GM12892 (cell line): Measurements from ENCODE around the gene PDIA6.

Experiments used
- POLR2AphosphoS5 ChIP-seq: IDR thresholded peaks from 2 replicates; pipeline ENCODE4 v1.6.1; 2011; ENCODE audit warnings: low read depth, low read length, control low read depth
- TAF1 ChIP-seq: IDR thresholded peaks from 2 replicates; pipeline ENCODE4 v1.6.1; 2011; ENCODE audit warnings: low read depth, mild to moderate bottlenecking, control low read depth, low read length, borderline replicate concordance

- no peak for TF ChIP-seq POLR2AphosphoS5
- TF ChIP-seq TAF1, result no peak
Measured at GRCh38 chr2:10819714-10820314, 7.2 kb upstream of the PDIA6 start.
